ENCODE data around the gene WDR45B.

WDR45B gene

DNA sequence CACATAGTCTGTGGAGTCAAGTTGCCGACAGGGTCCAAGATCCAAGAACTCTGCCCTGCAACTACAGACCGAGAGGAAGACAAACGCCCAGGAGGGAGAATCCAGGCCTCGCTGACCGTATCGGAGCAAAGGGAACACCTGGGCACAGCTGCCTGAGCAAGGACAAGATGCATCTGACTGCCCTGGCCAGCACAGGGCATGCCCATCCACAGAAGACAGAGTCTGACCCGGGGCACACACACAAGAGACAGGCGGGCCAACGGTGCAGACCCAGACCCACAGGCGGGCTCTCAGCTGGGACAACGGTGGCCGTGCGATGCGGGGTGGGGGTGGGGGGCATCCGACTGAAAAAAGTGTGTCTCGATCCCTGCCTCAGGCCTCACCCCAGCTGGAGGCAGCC lies 44.0 kb upstream of the WDR45B start:
- TF ChIP-seq, protein P1, sequence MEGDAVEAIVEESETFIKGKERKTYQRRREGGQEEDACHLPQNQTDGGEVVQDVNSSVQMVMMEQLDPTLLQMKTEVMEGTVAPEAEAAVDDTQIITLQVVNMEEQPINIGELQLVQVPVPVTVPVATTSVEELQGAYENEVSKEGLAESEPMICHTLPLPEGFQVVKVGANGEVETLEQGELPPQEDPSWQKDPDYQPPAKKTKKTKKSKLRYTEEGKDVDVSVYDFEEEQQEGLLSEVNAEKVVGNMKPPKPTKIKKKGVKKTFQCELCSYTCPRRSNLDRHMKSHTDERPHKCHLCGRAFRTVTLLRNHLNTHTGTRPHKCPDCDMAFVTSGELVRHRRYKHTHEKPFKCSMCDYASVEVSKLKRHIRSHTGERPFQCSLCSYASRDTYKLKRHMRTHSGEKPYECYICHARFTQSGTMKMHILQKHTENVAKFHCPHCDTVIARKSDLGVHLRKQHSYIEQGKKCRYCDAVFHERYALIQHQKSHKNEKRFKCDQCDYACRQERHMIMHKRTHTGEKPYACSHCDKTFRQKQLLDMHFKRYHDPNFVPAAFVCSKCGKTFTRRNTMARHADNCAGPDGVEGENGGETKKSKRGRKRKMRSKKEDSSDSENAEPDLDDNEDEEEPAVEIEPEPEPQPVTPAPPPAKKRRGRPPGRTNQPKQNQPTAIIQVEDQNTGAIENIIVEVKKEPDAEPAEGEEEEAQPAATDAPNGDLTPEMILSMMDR (conservative IDR thresholded peaks at IDR 0.05; ENCODE audit: control insufficient read depth, insufficient read depth, low read depth, low read length), result no peak
- H3K4me3 ChIP-seq (ENCODE audit: control insufficient read depth, low read depth, low read length), result no peak overlapping the region
- no peak for DNase-seq (ENCODE audit: low read depth)

DNA sequence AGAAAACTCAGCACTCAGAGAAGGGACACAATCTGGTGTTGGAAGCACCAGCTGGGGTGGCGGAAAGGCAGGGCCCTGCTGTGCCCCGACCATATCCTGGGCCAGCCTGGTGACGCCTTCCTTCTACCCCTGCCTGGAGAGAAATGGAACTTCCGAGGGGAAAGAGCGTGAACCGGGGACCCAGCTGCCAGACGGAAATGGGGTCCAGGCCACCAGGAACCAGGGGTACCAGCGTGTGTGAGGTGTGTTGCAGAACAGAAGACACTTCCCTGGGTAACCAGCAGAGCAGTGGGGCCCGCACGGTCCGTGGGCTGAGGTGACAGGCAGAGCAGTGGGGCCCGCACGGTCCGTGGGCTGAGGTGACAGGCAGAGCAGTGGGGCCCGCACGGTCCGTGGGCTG lies 43.5 kb upstream of the WDR45B start:
- TF ChIP-seq, protein P1 (conservative IDR thresholded peaks at IDR 0.05; ENCODE audit: control insufficient read depth, insufficient read depth, low read depth, low read length), result no peak
- no peak overlapping the region for H3K4me3 ChIP-seq (ENCODE audit: control insufficient read depth, low read depth, low read length)
- DNase-seq (ENCODE audit: low read depth), result no peak

DNA sequence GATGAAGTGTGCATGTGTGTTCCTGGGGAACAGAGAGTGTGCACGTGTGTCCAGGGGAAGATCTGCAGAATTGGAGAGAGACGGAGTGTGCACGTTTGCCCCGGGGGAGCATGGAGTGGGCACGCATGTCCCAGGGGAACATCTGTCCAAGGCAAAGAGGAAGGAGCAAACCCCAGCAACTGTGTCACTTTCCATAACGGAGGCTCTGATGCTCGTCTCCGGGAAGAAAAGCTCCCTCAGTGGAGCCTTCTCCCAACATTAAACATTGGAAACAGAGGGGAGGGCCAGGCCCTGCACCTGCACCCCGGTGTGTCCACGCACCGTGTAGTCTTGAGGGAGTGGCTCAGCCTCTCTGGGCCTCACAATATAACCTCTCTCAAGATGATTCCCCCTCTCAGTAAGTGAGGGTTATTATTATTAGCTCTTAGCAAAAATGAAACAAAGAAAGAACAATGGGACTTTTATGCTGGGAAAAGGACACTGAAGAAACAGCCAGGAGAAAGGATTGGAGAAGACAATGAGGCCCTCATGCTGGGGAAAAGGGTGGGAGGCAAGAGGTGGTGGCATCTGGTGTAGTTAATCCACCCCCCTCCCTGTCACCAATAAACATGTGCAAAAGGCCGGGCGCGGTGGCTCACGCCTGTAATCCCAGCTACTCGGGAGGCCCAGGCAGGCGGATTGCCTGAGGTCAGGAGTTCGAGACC lies 42.7 kb upstream of the WDR45B start:
- H3K4me3 ChIP-seq (ENCODE audit: control insufficient read depth, low read depth, low read length), result no peak overlapping the region
- no peak for DNase-seq (ENCODE audit: low read depth)
- TF ChIP-seq, protein P1 (conservative IDR thresholded peaks at IDR 0.05; ENCODE audit: control insufficient read depth, insufficient read depth, low read depth, low read length), result no peak

DNA sequence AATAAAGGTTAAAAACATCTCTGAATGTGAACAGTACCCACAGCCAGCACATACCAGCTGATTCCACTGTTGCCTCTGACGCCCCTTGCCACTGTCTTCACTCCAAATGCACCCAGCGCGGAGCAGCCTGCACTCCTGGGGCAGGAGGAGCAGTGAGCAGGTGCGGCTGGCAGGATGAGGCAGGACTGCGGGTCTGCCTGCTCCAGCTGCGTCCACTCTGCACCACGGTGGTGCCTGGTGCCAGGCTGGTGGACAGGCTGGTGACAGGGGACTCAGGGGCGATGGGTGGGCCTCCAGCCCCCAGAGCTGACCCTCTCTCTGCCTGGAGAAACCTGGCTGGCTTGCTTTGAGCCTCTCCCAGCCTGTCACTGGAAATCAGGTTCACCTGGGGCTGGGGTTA lies 40.8 kb upstream of the WDR45B start:
- TF ChIP-seq, protein P1 (conservative IDR thresholded peaks at IDR 0.05; ENCODE audit: control insufficient read depth, insufficient read depth, low read depth, low read length), result no peak
- DNase-seq (ENCODE audit: low read depth), result no peak
- H3K4me3 ChIP-seq (ENCODE audit: control insufficient read depth, low read depth, low read length), result no peak overlapping the region

DNA sequence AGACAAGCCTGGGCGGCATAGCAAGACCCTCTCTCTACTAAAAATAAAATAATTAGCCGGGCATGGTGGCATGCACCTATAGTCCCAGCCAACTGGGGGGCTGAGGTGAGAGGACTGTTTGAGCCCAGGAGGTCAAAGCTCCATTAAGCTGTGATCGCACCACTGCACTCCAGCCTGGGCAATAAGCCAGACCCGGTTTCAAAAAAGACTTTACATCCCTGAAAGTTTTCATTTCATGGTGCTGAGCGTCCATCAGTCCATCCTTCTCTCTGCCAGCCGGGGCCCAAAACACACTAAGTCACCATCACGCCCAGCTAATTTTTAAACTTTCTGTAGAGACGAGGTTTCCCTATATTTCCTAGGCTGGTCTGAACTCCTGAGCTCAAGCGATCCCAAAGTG lies 39.6 kb upstream of the WDR45B start:
- no peak overlapping the region for H3K4me3 ChIP-seq (ENCODE audit: control insufficient read depth, low read depth, low read length)
- TF ChIP-seq, protein P1 (conservative IDR thresholded peaks at IDR 0.05; ENCODE audit: control insufficient read depth, insufficient read depth, low read depth, low read length), result no peak
- no peak for DNase-seq (ENCODE audit: low read depth)

DNA sequence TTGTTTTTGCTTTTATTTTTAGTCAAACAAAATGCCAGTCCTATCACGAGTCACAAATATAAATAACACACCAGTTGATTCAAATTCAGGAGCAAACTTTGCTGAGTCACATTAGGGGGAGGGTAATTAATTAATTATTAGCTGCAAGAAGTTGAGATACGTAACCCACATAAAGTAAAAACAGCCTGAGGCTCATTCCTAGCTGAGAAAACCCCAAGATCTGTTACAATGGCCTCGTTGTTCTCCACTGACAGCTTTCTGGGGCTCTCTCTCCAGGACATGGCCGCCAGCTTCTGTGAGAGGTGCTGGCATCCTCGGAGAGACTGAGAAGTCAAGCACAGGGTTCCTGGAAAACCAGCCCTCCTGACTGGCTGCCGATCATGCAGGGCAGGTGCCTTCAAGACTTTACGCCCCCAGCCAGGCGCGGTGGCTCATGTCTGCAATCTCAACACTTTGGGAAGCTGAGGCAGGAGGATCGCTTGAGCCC lies 39.2 kb upstream of the WDR45B start:
- no peak for DNase-seq (ENCODE audit: low read depth)
- no peak overlapping the region for H3K4me3 ChIP-seq (ENCODE audit: control insufficient read depth, low read depth, low read length)
- TF ChIP-seq, protein P1 (conservative IDR thresholded peaks at IDR 0.05; ENCODE audit: control insufficient read depth, insufficient read depth, low read depth, low read length), result no peak

All from fibroblast of mammary gland (primary cell).